Measurements from ENCODE around the gene TRIM67. TPM values are rescaled to one million over a fixed set of nuclear protein-coding genes. Genes with fewer than 3 reads are reported as not detected.

Gene TRIM67
- total RNA-seq, 1 experiment from 2014 or later = not detected

DNA sequence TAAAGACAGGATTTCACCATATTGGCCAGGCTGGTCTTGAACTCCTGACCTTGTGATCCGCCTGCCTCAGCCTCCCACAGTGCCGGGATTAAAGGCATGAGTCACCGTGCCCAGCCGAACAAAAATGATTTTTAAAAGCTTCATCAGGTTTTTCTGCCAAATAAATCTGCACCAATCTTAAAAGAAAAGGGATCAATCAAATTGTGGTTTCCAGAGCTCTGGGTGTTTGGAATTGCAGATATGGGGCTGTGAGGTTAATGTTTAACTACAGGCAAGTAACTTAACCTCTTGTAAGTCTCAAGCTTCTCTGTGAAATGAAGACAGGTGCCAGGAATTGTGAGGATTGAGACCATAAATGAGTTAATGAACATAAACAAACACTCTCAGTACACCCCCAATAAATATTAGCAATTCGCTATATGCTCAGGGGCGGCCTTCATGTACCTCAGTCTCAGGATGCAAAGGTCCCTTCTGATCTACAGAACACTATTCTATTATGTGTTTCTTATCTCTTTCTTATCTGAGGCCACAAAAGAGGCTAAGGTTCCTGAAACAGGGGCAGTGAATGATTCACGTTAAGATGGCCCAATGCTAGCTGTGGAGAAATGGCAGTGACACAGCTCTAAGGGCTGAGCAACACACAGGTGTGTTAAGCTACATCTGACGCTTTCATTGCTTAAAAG is 72.0 kb downstream of the TRIM67 start:
- H3K79me2 ChIP-seq (ENCODE audit: low read length) = peaks cover 88% of the 10 kb centered on the region
- no peak overlapping the region for H3K4me3 ChIP-seq (ENCODE audit: low read length)
- H3K27ac ChIP-seq (ENCODE audit: low read length) = no peak overlapping the region
- no peak for DNase-seq
- no peak overlapping the region for H3K4me2 ChIP-seq (ENCODE audit: low read depth, low read length, poor library complexity, severe bottlenecking)
- peaks cover 33% of the 10 kb centered on the region for H3K36me3 ChIP-seq (ENCODE audit: insufficient read depth, low read length)
- no peaks in the 10 kb centered on the region for H3K9me2 ChIP-seq (replicated peaks; ENCODE audit: insufficient read depth, low read length)
- H3K27me3 ChIP-seq (ENCODE audit: low read length) = no peaks in the 10 kb centered on the region
- no peak overlapping the region for H3K9ac ChIP-seq (ENCODE audit: low read length)
- H2AFZ ChIP-seq (ENCODE audit: low read length) = no peak overlapping the region
- peaks cover 12% of the 10 kb centered on the region for H3K4me1 ChIP-seq (ENCODE audit: low read length)
- H4K20me1 ChIP-seq (ENCODE audit: insufficient read depth, low read depth, low read length) = no peaks in the 10 kb centered on the region
- no peaks in the 10 kb centered on the region for H3K9me3 ChIP-seq (ENCODE audit: low read length)

DNA sequence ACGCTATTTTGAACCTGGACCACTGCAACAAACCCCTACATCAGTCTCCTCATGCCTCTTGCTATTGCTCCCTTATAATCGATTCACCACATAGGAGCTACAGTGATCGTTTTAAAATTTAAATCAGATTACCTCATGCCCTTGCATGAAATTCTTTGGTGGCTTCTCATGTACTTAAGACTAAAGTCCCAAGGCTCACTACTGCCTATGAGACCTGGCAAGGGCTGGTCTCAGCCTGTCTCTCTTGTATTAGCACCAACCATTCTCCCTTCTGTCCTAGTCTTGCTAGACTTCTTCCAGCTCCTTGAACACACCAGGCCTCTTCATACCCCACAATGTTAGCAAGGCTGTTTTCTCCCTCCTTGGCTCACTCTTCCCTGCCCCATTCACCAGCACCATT is 72.6 kb downstream of the TRIM67 start:
- Histone ChIP-seq H3K9me2 (replicated peaks; ENCODE audit: insufficient read depth, low read length) (no peaks in the 10 kb centered on the region), H3K9me3 (ENCODE audit: low read length) (no peaks in the 10 kb centered on the region), H3K4me3 (ENCODE audit: low read length) (no peak overlapping the region), H3K36me3 (ENCODE audit: insufficient read depth, low read length) (peaks cover 32% of the 10 kb centered on the region), H3K27ac (ENCODE audit: low read length) (no peak overlapping the region), H3K27me3 (ENCODE audit: low read length) (no peaks in the 10 kb centered on the region), H3K4me1 (ENCODE audit: low read length) (peaks cover 18% of the 10 kb centered on the region), H4K20me1 (ENCODE audit: insufficient read depth, low read depth, low read length) (no peaks in the 10 kb centered on the region), H3K9ac (ENCODE audit: low read length) (no peak overlapping the region), H3K4me2 (ENCODE audit: low read depth, low read length, poor library complexity, severe bottlenecking) (no peak overlapping the region), H3K79me2 (ENCODE audit: low read length) (peaks cover 89% of the 10 kb centered on the region), H2AFZ (ENCODE audit: low read length) (no peak overlapping the region)
- DNase-seq = no peak

DNA sequence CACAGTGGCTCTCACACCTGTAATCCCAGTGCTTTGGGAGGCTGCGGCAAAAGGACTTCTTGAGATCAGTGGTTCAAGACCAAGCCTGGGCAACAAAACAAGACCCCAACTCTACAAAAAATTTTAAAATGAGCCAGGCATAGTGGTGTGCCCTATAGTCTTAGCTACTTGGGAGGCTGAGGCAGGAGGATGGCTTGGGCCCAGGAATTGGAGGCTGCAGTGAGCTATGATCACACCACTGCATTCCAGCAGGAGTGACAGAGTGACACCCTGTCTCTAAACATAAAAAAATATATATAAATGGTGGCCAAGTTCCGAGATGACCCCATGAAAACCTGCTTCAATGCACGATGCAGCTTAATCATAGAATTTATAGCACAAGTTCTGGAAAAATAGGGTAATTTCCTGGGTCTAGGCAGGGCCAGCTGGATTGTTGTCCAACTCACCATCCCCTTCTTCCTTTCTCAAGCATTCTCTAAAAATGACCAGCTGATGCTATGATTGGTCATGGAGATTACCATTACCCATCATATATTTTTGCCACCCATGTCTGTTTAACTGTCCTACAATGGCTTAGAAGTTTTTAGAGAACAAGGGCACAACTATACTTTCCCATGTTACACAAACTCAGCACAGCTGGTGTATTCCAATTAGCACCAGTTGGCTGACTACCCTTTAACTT is 73.8 kb downstream of the TRIM67 start:
- H3K27me3 ChIP-seq (ENCODE audit: low read length) = no peaks in the 10 kb centered on the region
- no peak for DNase-seq
- no peaks in the 10 kb centered on the region for H3K9me2 ChIP-seq (replicated peaks; ENCODE audit: insufficient read depth, low read length)
- H3K27ac ChIP-seq (ENCODE audit: low read length) = no peak overlapping the region
- H3K4me1 ChIP-seq (ENCODE audit: low read length) = peaks cover 25% of the 10 kb centered on the region
- no peak overlapping the region for H2AFZ ChIP-seq (ENCODE audit: low read length)
- H3K79me2 ChIP-seq (ENCODE audit: low read length) = peaks cover 89% of the 10 kb centered on the region
- no peaks in the 10 kb centered on the region for H4K20me1 ChIP-seq (ENCODE audit: insufficient read depth, low read depth, low read length)
- H3K4me2 ChIP-seq (ENCODE audit: low read depth, low read length, poor library complexity, severe bottlenecking) = no peak overlapping the region
- H3K4me3 ChIP-seq (ENCODE audit: low read length) = no peak overlapping the region
- H3K36me3 ChIP-seq (ENCODE audit: insufficient read depth, low read length) = peaks cover 25% of the 10 kb centered on the region
- H3K9me3 ChIP-seq (ENCODE audit: low read length) = no peaks in the 10 kb centered on the region
- H3K9ac ChIP-seq (ENCODE audit: low read length) = no peak overlapping the region

DNA sequence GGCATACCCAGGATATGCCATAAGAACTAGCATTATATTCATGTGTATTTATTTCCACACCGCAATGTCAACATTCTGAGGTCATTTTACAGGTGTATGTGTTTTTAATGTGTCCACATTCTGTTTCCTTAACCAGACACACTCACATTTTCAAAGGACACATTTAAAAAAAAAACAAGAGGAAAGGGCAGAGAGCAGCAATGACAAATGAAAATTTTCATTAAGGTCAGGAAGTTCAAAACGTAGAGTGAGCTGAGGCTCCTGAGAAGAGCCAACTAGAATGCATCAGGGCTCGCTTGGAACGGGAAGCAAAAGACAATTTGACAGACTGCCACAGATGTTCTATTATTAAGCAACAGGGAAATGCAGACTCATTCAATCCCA is 74.3 kb downstream of the TRIM67 start:
- no peak overlapping the region for H2AFZ ChIP-seq (ENCODE audit: low read length)
- H3K36me3 ChIP-seq (ENCODE audit: insufficient read depth, low read length) = peaks cover 25% of the 10 kb centered on the region
- no peak for DNase-seq
- H3K9me3 ChIP-seq (ENCODE audit: low read length) = no peaks in the 10 kb centered on the region
- no peaks in the 10 kb centered on the region for H3K27me3 ChIP-seq (ENCODE audit: low read length)
- no peak overlapping the region for H3K4me3 ChIP-seq (ENCODE audit: low read length)
- no peak overlapping the region for H3K4me2 ChIP-seq (ENCODE audit: low read depth, low read length, poor library complexity, severe bottlenecking)
- no peak overlapping the region for H3K27ac ChIP-seq (ENCODE audit: low read length)
- peaks cover 25% of the 10 kb centered on the region for H3K4me1 ChIP-seq (ENCODE audit: low read length)
- H3K9ac ChIP-seq (ENCODE audit: low read length) = no peak overlapping the region
- H4K20me1 ChIP-seq (ENCODE audit: insufficient read depth, low read depth, low read length) = no peaks in the 10 kb centered on the region
- H3K9me2 ChIP-seq (replicated peaks; ENCODE audit: insufficient read depth, low read length) = no peaks in the 10 kb centered on the region
- H3K79me2 ChIP-seq (ENCODE audit: low read length) = peaks cover 88% of the 10 kb centered on the region

DNA sequence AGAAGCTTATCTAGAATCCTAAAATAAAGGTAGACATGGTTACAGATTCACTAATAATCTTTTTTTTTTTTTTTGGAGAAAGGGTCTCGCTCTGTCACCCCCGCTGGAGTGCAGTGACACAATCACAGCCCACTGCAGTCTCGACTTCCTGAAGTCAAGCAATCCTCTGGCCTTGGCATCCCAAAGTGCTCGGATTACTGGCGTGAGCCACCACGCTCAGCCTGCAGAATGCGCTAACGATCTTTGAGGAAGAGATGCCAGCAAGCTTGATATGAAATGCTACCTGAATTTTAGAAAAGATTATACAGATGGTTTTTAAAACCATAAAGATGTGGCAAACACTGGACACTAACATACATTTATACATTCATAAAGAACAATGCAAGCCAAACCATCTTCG is 75.1 kb downstream of the TRIM67 start:
- no peaks in the 10 kb centered on the region for H3K9me3 ChIP-seq (ENCODE audit: low read length)
- H3K27ac ChIP-seq (ENCODE audit: low read length) = no peak overlapping the region
- H3K4me2 ChIP-seq (ENCODE audit: low read depth, low read length, poor library complexity, severe bottlenecking) = no peak overlapping the region
- H4K20me1 ChIP-seq (ENCODE audit: insufficient read depth, low read depth, low read length) = no peaks in the 10 kb centered on the region
- no peak overlapping the region for H3K4me3 ChIP-seq (ENCODE audit: low read length)
- no peaks in the 10 kb centered on the region for H3K27me3 ChIP-seq (ENCODE audit: low read length)
- no peaks in the 10 kb centered on the region for H3K9me2 ChIP-seq (replicated peaks; ENCODE audit: insufficient read depth, low read length)
- no peak for DNase-seq
- H3K9ac ChIP-seq (ENCODE audit: low read length) = no peak overlapping the region
- peaks cover 25% of the 10 kb centered on the region for H3K4me1 ChIP-seq (ENCODE audit: low read length)
- peaks cover 25% of the 10 kb centered on the region for H3K36me3 ChIP-seq (ENCODE audit: insufficient read depth, low read length)
- H3K79me2 ChIP-seq (ENCODE audit: low read length) = peaks cover 89% of the 10 kb centered on the region
- H2AFZ ChIP-seq (ENCODE audit: low read length) = no peak overlapping the region

DNA sequence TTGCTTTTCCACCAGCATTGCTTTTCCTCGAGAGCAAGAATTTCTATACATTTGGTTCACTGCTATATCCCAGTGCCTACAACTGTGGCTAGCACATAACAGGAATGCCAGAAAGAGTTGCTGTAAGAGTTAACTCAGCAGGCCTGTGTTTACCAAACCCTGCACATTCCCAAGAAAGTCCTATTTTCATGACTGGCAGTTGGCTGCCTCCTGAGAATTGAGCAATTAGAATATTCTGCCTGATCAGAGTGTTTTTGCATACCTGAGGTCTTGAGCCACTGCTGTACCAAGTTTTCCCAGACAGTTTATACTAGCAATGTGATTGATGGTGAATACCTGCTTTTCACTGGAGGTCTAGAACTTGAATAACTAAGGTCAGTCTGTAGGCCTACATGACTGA is 76.4 kb downstream of the TRIM67 start:
- no peak overlapping the region for H3K4me3 ChIP-seq (ENCODE audit: low read length)
- H3K4me1 ChIP-seq (ENCODE audit: low read length) = peaks cover 31% of the 10 kb centered on the region
- no peak overlapping the region for H3K9ac ChIP-seq (ENCODE audit: low read length)
- H3K27ac ChIP-seq (ENCODE audit: low read length) = no peak overlapping the region
- DNase-seq = no peak
- no peaks in the 10 kb centered on the region for H3K27me3 ChIP-seq (ENCODE audit: low read length)
- peaks cover 25% of the 10 kb centered on the region for H3K36me3 ChIP-seq (ENCODE audit: insufficient read depth, low read length)
- no peak overlapping the region for H3K4me2 ChIP-seq (ENCODE audit: low read depth, low read length, poor library complexity, severe bottlenecking)
- H3K79me2 ChIP-seq (ENCODE audit: low read length) = peaks cover 89% of the 10 kb centered on the region
- H3K9me2 ChIP-seq (replicated peaks; ENCODE audit: insufficient read depth, low read length) = no peaks in the 10 kb centered on the region
- no peaks in the 10 kb centered on the region for H4K20me1 ChIP-seq (ENCODE audit: insufficient read depth, low read depth, low read length)
- no peak overlapping the region for H2AFZ ChIP-seq (ENCODE audit: low read length)
- H3K9me3 ChIP-seq (ENCODE audit: low read length) = no peaks in the 10 kb centered on the region

DNA sequence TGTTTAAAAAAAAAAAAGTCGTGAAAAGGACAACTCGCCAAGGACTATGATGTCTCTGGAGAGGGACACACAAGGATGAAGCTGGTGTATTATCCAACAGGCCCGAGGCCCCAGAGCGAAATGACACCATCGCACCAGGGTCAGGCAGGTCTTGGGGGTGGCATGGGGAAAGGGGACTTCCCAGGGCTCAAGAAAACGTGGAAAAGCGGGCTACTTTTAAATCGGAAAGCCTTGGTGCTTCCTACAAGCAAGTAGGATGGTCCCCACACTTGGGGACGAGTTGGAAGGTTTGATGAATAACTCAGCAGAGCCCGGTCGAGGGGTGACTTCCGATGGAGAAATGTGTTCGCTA is 78.6 kb downstream of the TRIM67 start:
- Histone ChIP-seq H3K9me3 (ENCODE audit: low read length) (no peaks in the 10 kb centered on the region), H3K27me3 (ENCODE audit: low read length) (no peaks in the 10 kb centered on the region), H2AFZ (ENCODE audit: low read length) (peak overlapping the region; percentile 18; the same call in 1 of the 2 replicates), H4K20me1 (ENCODE audit: insufficient read depth, low read depth, low read length) (no peaks in the 10 kb centered on the region), H3K4me3 (ENCODE audit: low read length) (peak overlapping the region; percentile 96), H3K4me1 (ENCODE audit: low read length) (peaks cover 31% of the 10 kb centered on the region), H3K36me3 (ENCODE audit: insufficient read depth, low read length) (peaks cover 28% of the 10 kb centered on the region), H3K9me2 (replicated peaks; ENCODE audit: insufficient read depth, low read length) (no peaks in the 10 kb centered on the region), H3K79me2 (ENCODE audit: low read length) (peaks cover 95% of the 10 kb centered on the region), H3K4me2 (ENCODE audit: low read depth, low read length, poor library complexity, severe bottlenecking) (peak overlapping the region; percentile 100), H3K27ac (ENCODE audit: low read length) (peak overlapping the region; percentile 34; the same call in 1 of the 2 replicates), H3K9ac (ENCODE audit: low read length) (peak overlapping the region; percentile 96)
- DNase-seq = peak; percentile 62

DNA sequence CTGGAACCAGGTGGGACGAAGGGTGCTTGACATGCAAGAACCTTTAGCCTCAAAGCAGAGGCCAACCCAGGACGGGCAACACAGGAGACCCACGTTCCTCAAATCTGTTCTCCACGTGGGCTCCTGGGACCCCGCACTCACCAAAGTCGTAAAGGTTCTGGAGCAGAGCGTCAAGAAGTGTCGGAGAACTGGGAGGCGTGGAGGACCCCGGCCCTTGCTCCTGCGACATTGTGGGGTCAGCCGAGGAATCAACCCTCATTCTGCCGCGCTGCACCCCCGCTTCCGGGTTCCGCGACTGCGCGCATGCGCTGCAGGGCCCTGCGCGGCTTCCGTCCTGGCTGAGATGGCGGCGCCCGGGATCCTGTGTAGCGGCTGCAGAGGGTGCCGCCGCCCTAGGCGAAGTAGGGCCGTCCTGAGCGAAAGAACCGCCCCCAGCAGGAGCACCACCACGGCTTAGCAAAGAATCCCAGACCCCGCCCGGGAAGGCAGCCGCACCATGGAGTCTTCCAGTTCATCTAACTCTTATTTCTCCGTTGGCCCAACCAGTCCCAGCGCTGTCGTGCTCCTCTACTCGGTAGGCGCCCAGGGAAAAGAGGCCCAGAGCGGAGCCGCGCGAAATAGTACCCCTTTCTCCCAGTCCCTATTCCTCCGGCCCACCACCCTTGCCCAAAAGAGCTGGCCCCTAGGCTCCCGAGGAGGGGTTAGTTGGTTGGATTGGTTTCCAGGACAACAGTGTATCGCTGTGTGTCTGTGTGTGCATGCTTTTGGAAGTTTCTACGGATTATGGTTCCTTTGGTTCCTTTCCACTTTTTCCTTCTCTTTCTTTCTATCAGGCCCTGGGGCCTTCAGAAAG is 79.3 kb downstream of the TRIM67 start, which contains the start of gene GNPAT:
GNPAT (plus strand) TSS at position 330 of the 853 bp plus-strand sequence; CDS start at position 497, 167 bp downstream.
- H3K9ac ChIP-seq (ENCODE audit: low read length) = peak within 1 kb of the TSS; percentile 96
- no peaks in the 10 kb centered on the region for H3K27me3 ChIP-seq (ENCODE audit: low read length)
- peaks cover 93% of the 10 kb centered on the region for H3K79me2 ChIP-seq (ENCODE audit: low read length)
- H3K36me3 ChIP-seq (ENCODE audit: insufficient read depth, low read length) = peaks cover 27% of the 10 kb centered on the region
- peaks cover 31% of the 10 kb centered on the region for H3K4me1 ChIP-seq (ENCODE audit: low read length)
- H2AFZ ChIP-seq (ENCODE audit: low read length) = peak within 1 kb of the TSS; percentile 18; the same call in 1 of the 2 replicates
- peak; percentile 96 for DNase-seq
- no peaks in the 10 kb centered on the region for H3K9me3 ChIP-seq (ENCODE audit: low read length)
- H4K20me1 ChIP-seq (ENCODE audit: insufficient read depth, low read depth, low read length) = no peaks in the 10 kb centered on the region
- no peaks in the 10 kb centered on the region for H3K9me2 ChIP-seq (replicated peaks; ENCODE audit: insufficient read depth, low read length)
- peak within 1 kb of the TSS; percentile 96 for H3K4me3 ChIP-seq (ENCODE audit: low read length)
- peak within 1 kb of the TSS; percentile 39 for H3K27ac ChIP-seq (ENCODE audit: low read length)
- H3K4me2 ChIP-seq (ENCODE audit: low read depth, low read length, poor library complexity, severe bottlenecking) = peak within 1 kb of the TSS; percentile 100
